Uterus (tissue), 4 donors: ENCODE data around the gene DNTT. TPM values are rescaled to one million over a fixed set of nuclear protein-coding genes. Genes with fewer than 3 reads are reported as not detected.
A peak's percentile ranks its signal among the peaks of the same experiment; 100 is the strongest.

Source experiments
- DNase-seq, 2 donors: peaks; one replicate each; pipeline ENCODE4 v3.0.0-alpha.2; 2019 to 2020
- H3K27ac ChIP-seq, 2 donors: fragments of 200-600 bp; sonication (generic); 1 replicate in 1 of 2; 2 replicates in 1 of 2; pipeline ENCODE4 v1.5.1; 2016 to 2018
- H3K27me3 ChIP-seq, 2 donors: fragments of 200-600 bp; sonication (generic); one replicate each; pipeline ENCODE4 v1.5.1; 2018 to 2019; ENCODE audit warnings: control low read depth in 1 of 2
- H3K36me3 ChIP-seq, 2 donors: fragments of 200-600 bp; sonication (generic); one replicate each; pipeline ENCODE4 v1.5.1; 2019; ENCODE audit warnings: control low read depth in 1 of 2
- H3K4me1 ChIP-seq, 2 donors: fragments of 200-600 bp; sonication (generic); one replicate each; pipeline ENCODE4 v1.5.1; 2018 to 2019; ENCODE audit warnings: control low read depth in 1 of 2
- H3K4me3 ChIP-seq, 2 donors: fragments of 200-600 bp; sonication (generic); 1 replicate in 1 of 2; 2 replicates in 1 of 2; pipeline ENCODE4 v1.5.1; 2018 to 2019; ENCODE audit warnings: mild to moderate bottlenecking in 1 of 2
- H3K9me3 ChIP-seq, 2 donors: fragments of 200-600 bp; sonication (generic); one replicate each; pipeline ENCODE4 v1.5.1; 2019; ENCODE audit warnings: control low read depth in 1 of 2
- CTCF ChIP-seq, 4 experiments: fragments of 200-600 bp in 2 of 4; fragments of 450-650 bp in 2 of 4; sonication (generic) in 2 of 4; IDR thresholded peaks; one replicate each; pipeline ENCODE4 v1.5.1; 2016 to 2019; ENCODE audit warnings: antibody characterized with exemption in 4 of 4, mild to moderate bottlenecking in 2 of 4, moderate library complexity in 1 of 4
- POLR2A ChIP-seq, 2 donors: fragments of 450-650 bp; IDR thresholded peaks; one replicate each; pipeline ENCODE4 v1.6.1; 2016; ENCODE audit warnings: antibody characterized with exemption in 2 of 2, mild to moderate bottlenecking in 1 of 2, moderate library complexity in 1 of 2
- intact Hi-C: fragments of 100-400 bp; cut with DNase I; formaldehyde crosslinking; loops from one replicate; pipeline ENCODE4 v1.15.1; 2023; ENCODE audit warnings: low total_unique reads
- total RNA-seq, 4 donors: library from RNA; depleted of rRNA in 3 of 4; stranded (reverse); fragments of >200 nt in 3 of 4; gene quantifications; one replicate each; pipeline versions ENCODE4 v1.1.0 to v1.2.4, GENCODE V29; 2014 to 2023
- donor health status: DM: yes; HTN: yes; CAD: no.

DNTT gene
- total RNA-seq, 4 donors from 2014 or later = 0.28 TPM; not detected in 3

GRCh38 chr10:96270571-96270970 is 33.7 kb upstream of the DNTT start:
- no peaks in the 10 kb centered on the region for H3K4me1 ChIP-seq
- no peak overlapping the region for H3K4me3 ChIP-seq

GRCh38 chr10:96271016-96271815 is 33.0 kb upstream of the DNTT start, which contains the start of gene BLNK:
BLNK (minus strand) TSS chr10:96271569; CDS start chr10:96271398, 171 bp downstream.
- Histone ChIP-seq H3K36me3 (no peaks in the 10 kb centered on the region), H3K27me3 (no peaks in the 10 kb centered on the region), H3K9me3 (no peaks in the 10 kb centered on the region), H3K27ac (no peak within 1 kb of the TSS), H3K4me3 (no peak within 1 kb of the TSS), H3K4me1 (no peaks in the 10 kb centered on the region)
- TF ChIP-seq POLR2A (IDR thresholded peaks at IDR 0.05) (no peak), CTCF (IDR thresholded peaks at IDR 0.05) (no peak)
- intact Hi-C loops = no loop called here
- peak; percentile 16 to 35 for DNase-seq

More at GRCh38 chr10:96270571-96270970, 33.7 kb upstream of the DNTT start:
- intact Hi-C loops = no loop called here
- no peak for TF ChIP-seq CTCF (IDR thresholded peaks at IDR 0.05)
- no peak for TF ChIP-seq POLR2A (IDR thresholded peaks at IDR 0.05)
- DNase-seq = no peak
- H3K27me3 ChIP-seq = no peaks in the 10 kb centered on the region
- no peaks in the 10 kb centered on the region for H3K9me3 ChIP-seq
- H3K27ac ChIP-seq = no peak overlapping the region
- H3K36me3 ChIP-seq = no peaks in the 10 kb centered on the region

- Histone ChIP-seq H3K27ac (no peak overlapping the region), H3K4me1 (no peaks in the 10 kb centered on the region), H3K36me3 (no peaks in the 10 kb centered on the region), H3K27me3 (no peaks in the 10 kb centered on the region), H3K9me3 (no peaks in the 10 kb centered on the region), H3K4me3 (no peak overlapping the region)
- TF ChIP-seq POLR2A (IDR thresholded peaks at IDR 0.05) (no peak), CTCF (IDR thresholded peaks at IDR 0.05) (no peak)
- DNase-seq = no peak
- intact Hi-C loops = no loop called here
Measured at GRCh38 chr10:96272316-96273280, 31.6 kb upstream of the DNTT start.

- Histone ChIP-seq H3K4me1 (no peaks in the 10 kb centered on the region), H3K27ac (no peak overlapping the region), H3K36me3 (no peaks in the 10 kb centered on the region), H3K9me3 (no peaks in the 10 kb centered on the region), H3K4me3 (no peak overlapping the region), H3K27me3 (no peaks in the 10 kb centered on the region)
- intact Hi-C loops = no loop called here
- TF ChIP-seq POLR2A (IDR thresholded peaks at IDR 0.05) = no peak
- TF ChIP-seq CTCF (IDR thresholded peaks at IDR 0.05) = no peak
- DNase-seq = no peak
Measured at GRCh38 chr10:96275685-96276418, 28.4 kb upstream of the DNTT start.
